Mucosa of gallbladder (tissue), 1 donor: Measurements from ENCODE around the gene C1GALT1C1. TPM values are rescaled to one million over a fixed set of nuclear protein-coding genes. Genes with fewer than 3 reads are reported as not detected.

Source experiments
- DNase-seq: peaks from one replicate; pipeline ENCODE4 v3.0.0-alpha.2; 2020; ENCODE audit warnings: low spot score
- total RNA-seq: library from RNA; stranded (reverse); gene quantifications from one replicate; pipeline ENCODE4 v1.2.1, GENCODE V29; 2021
- donor health status: DM: no; HTN: no; CAD: no.

The C1GALT1C1 gene
- total RNA-seq, 1 donor from 2014 or later, result 26.7 TPM

- no peak for DNase-seq
Measured at GRCh38 chrX:120585702-120586101, 44.2 kb downstream of the C1GALT1C1 start.

Other genes starting within 250 kb of the C1GALT1C1 start
- gene LAMP2, start 160.8 kb downstream of the C1GALT1C1 start, total RNA-seq, result 328 TPM
- gene CUL4B, start 69.1 kb downstream of the C1GALT1C1 start, total RNA-seq, result 36.1 TPM
- 28.1 TPM for gene MCTS1, start 26.0 kb downstream of the C1GALT1C1 start, total RNA-seq
- gene CT47B1, start 245.8 kb upstream of the C1GALT1C1 start, total RNA-seq, result not detected